Stomach smooth muscle (tissue), 2 donors: ENCODE data around the gene SRCAP.

Experiments
- H3K27ac ChIP-seq: one replicate; pipeline ENCODE4 v1.7.0; 2013; ENCODE audit warnings: mild to moderate bottlenecking, low read length, inconsistent platforms
- H3K27me3 ChIP-seq, 2 donors: one replicate each; pipeline ENCODE4 v1.7.0; 2013; ENCODE audit warnings: low read length in 2 of 2; ENCODE audit not compliant: insufficient read depth in 2 of 2, control insufficient read depth in 1 of 2
- H3K36me3 ChIP-seq, 2 donors: one replicate each; pipeline ENCODE4 v1.7.0; 2013; ENCODE audit warnings: low read length in 2 of 2; ENCODE audit not compliant: control insufficient read depth in 2 of 2, insufficient read depth in 2 of 2
- H3K4me1 ChIP-seq: one replicate; pipeline ENCODE4 v1.7.0; 2013; ENCODE audit warnings: low read length; ENCODE audit not compliant: control insufficient read depth, insufficient read depth
- H3K4me3 ChIP-seq, 2 donors: one replicate each; pipeline ENCODE4 v1.7.0; 2013; ENCODE audit warnings: low read length in 2 of 2
- H3K9ac ChIP-seq, 2 donors: one replicate each; pipeline ENCODE4 v1.7.0; 2013; ENCODE audit warnings: low read length in 2 of 2, mild to moderate bottlenecking in 1 of 2
- H3K9me3 ChIP-seq, 2 donors: one replicate each; pipeline ENCODE4 v1.7.0; 2013; ENCODE audit warnings: low read length in 2 of 2; ENCODE audit not compliant: control insufficient read depth in 2 of 2
- donor health status: healthy.
- donor health status: Pancreatic carcinoma.

The SRCAP gene

GRCh38 chr16:30747799-30748633 lies 49.0 kb downstream of the SRCAP start, which contains the start of gene PHKG2:
TSS of gene PHKG2 (plus strand) at chr16:30748425. CDS start at chr16:30748821, 396 bp downstream.
- Histone ChIP-seq H3K27ac (peak within 1 kb of the TSS; percentile 67), H3K4me1 (peaks cover 10% of the 10 kb centered on the region), H3K4me3 (peak within 1 kb of the TSS; percentile 81 to 95), H3K9ac (peak within 1 kb of the TSS; percentile 71 to 75), H3K27me3 (no peaks in the 10 kb centered on the region), H3K9me3 (no peaks in the 10 kb centered on the region), H3K36me3 (peaks cover 14 to 21% of the 10 kb centered on the region in 2 donors)

- peak overlapping the region; percentile 69 to 81 for H3K4me3 ChIP-seq
- H3K27me3 ChIP-seq: no peaks in the 10 kb centered on the region
- peak overlapping the region; percentile 24 for H3K27ac ChIP-seq
- peak overlapping the region in 1 of 2 donors; percentile 57 for H3K9ac ChIP-seq
- H3K9me3 ChIP-seq: no peaks in the 10 kb centered on the region
- H3K36me3 ChIP-seq: peaks cover 19 to 24% of the 10 kb centered on the region in 2 donors
- H3K4me1 ChIP-seq: peaks cover 8% of the 10 kb centered on the region
These were observed 49.9 kb downstream of the SRCAP start for GRCh38 chr16:30748634-30749445.

- H3K36me3 ChIP-seq: peaks cover 18 to 23% of the 10 kb centered on the region in 2 donors
These were observed 51.2 kb downstream of the SRCAP start for GRCh38 chr16:30750201-30750600.

DNA sequence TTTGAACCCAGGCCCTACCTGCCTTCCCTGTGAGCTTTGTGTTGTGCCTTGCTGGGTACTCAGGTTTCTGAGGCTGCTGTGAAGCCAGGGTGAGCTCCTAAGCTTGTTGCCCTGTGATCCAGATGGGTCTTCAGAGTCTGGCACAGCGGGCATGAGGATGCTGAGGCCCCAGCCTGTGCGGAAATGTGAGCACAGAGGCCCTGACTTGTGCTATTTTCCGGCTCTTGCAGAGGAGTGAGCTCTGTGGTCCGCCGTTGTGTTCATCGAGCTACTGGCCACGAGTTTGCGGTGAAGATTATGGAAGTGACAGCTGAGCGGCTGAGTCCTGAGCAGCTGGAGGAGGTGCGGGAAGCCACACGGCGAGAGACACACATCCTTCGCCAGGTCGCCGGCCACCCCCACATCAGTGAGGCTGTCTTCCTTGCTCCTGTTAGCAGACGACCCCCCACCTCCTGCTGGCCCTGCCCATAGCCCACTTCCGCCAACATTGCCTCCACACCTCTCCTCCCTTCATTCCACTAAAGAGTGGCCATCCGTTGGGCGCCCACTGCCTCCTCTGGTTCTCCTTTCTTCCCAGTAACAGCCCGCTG lies 52.0 kb downstream of the SRCAP start:
- Histone ChIP-seq H3K4me3 (no peak overlapping the region), H3K27me3 (no peaks in the 10 kb centered on the region), H3K36me3 (peaks cover 15 to 21% of the 10 kb centered on the region in 2 donors), H3K4me1 (peaks cover 8% of the 10 kb centered on the region), H3K27ac (no peak overlapping the region), H3K9ac (no peak overlapping the region), H3K9me3 (no peaks in the 10 kb centered on the region)

More at GRCh38 chr16:30750201-30750600, 51.2 kb downstream of the SRCAP start:
- H3K27me3 ChIP-seq: no peaks in the 10 kb centered on the region
- peaks cover 8% of the 10 kb centered on the region for H3K4me1 ChIP-seq
- H3K27ac ChIP-seq: no peak overlapping the region
- no peak overlapping the region for H3K4me3 ChIP-seq
- no peaks in the 10 kb centered on the region for H3K9me3 ChIP-seq
- H3K9ac ChIP-seq: no peak overlapping the region

DNA sequence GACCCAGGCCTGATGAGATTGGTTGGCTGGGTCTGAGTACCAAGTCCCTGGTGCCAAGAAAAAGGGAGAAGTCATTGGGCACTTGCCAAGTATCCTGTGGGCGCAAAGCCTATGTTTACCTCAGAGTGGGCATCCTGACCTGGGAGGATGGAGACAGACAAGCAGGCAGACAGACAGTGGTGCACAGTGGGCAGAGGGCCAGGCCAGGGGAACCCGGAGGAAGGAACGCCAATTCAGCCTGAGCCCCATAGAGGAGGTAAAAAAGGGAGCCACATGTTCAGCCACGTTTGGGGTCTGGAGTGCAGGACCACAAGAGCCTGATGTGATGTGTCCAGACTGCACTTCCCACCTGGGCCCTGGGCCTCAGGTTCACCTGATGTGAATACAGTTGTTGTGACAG lies 54.6 kb downstream of the SRCAP start:
- no peak overlapping the region for H3K9ac ChIP-seq
- H3K4me1 ChIP-seq: peaks cover 3% of the 10 kb centered on the region
- no peak overlapping the region for H3K27ac ChIP-seq
- no peaks in the 10 kb centered on the region for H3K9me3 ChIP-seq
- no peaks in the 10 kb centered on the region for H3K27me3 ChIP-seq
- H3K4me3 ChIP-seq: no peak overlapping the region
- H3K36me3 ChIP-seq: peaks cover 20 to 26% of the 10 kb centered on the region in 2 donors

DNA sequence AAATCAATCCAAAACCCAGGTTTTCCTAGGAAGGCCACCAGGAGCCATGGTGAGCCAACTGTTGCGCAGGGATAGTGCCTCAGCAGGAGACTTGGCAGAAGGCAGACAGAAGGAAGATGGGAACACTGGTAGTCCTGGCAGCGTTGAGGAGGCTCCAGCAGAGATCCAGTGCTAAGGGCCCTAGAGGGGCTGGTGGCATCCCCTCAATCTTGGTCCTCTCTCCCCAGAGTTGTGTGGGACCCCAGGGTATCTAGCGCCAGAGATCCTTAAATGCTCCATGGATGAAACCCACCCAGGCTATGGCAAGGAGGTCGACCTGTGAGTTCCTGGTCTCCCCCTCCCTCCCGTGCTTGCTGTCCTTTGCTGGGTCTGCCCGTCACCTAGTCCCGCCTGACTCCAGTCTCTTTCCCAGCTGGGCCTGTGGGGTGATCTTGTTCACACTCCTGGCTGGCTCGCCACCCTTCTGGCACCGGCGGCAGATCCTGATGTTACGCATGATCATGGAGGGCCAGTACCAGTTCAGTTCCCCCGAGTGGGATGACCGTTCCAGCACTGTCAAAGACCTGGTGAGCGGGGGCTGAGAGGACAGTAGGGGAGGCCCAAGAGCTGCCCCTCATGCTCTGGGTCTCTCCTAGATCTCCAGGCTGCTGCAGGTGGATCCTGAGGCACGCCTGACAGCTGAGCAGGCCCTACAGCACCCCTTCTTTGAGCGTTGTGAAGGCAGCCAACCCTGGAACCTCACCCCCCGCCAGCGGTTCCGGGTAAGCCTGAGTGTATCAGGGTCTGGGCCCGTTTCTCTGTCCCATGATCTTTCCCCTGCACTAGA lies 57.2 kb downstream of the SRCAP start:
- Histone ChIP-seq H3K9ac (no peak overlapping the region), H3K4me3 (no peak overlapping the region), H3K27me3 (no peaks in the 10 kb centered on the region), H3K4me1 (peaks cover 7% of the 10 kb centered on the region), H3K9me3 (no peaks in the 10 kb centered on the region), H3K36me3 (peaks cover 17 to 23% of the 10 kb centered on the region in 2 donors), H3K27ac (no peak overlapping the region)

- Histone ChIP-seq H3K4me1 (peaks cover 11% of the 10 kb centered on the region), H3K9me3 (no peaks in the 10 kb centered on the region), H3K36me3 (peaks cover 13 to 18% of the 10 kb centered on the region in 2 donors), H3K27me3 (no peaks in the 10 kb centered on the region), H3K4me3 (no peak overlapping the region), H3K27ac (no peak overlapping the region), H3K9ac (no peak overlapping the region)
These were observed 57.8 kb downstream of the SRCAP start for GRCh38 chr16:30756781-30757100.

DNA sequence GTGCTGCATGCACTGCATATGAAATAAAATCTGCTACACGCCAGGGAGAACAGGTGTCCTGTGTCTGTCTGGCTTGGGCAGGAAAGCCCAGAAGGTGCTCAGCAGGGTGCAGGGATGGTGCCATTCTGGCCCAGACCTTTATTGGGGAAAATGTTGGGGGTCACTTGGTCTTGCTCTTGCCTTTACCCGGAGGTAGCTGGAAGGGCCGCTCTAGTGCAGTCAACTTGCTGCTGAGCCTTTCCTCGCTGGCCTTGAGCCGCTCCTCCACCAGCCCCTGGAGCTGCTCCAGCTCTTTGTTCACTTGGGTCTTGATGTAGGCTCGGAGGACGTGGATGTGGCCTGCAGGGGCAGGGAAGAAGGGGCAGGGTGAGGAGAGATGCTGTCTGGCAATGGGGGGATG lies 58.3 kb downstream of the SRCAP start:
- Histone ChIP-seq H3K4me1 (peaks cover 12% of the 10 kb centered on the region), H3K27ac (no peak overlapping the region), H3K9ac (no peak overlapping the region), H3K9me3 (no peaks in the 10 kb centered on the region), H3K36me3 (peaks cover 13 to 18% of the 10 kb centered on the region in 2 donors), H3K27me3 (no peaks in the 10 kb centered on the region), H3K4me3 (no peak overlapping the region)

GRCh38 chr16:30758988-30759491 lies 60.1 kb downstream of the SRCAP start:
- Histone ChIP-seq H3K36me3 (peaks cover 12 to 15% of the 10 kb centered on the region in 2 donors), H3K27ac (no peak overlapping the region), H3K4me1 (peaks cover 25% of the 10 kb centered on the region), H3K9ac (no peak overlapping the region), H3K27me3 (no peaks in the 10 kb centered on the region), H3K9me3 (no peaks in the 10 kb centered on the region), H3K4me3 (no peak overlapping the region)
